GM21423 (cell line): ENCODE measurements around the gene RAPGEF2.
"Not testable (repeated sequence)": the region's sequence is repeated elsewhere in the genome, so short reads cannot be mapped to it uniquely, and the experiment has no call there.

ENCODE experiments used
- ATAC-seq: cut with Tn5 transposase; IDR thresholded peaks from one replicate; pipeline ENCODE4 v1.9.1; 2021; ENCODE audit warnings: mild to moderate bottlenecking, moderate library complexity; ENCODE audit not compliant: unreplicated experiment

RAPGEF2 gene

GRCh38 chr4:159102622-159103383 is at the start of gene RAPGEF2:
RAPGEF2 (plus strand) TSS chr4:159103079; CDS start chr4:159104163, 1,084 bp downstream.
- ATAC-seq, result peak; percentile 78

- ATAC-seq, result no peak
These were observed 47.0 kb upstream of the RAPGEF2 start for GRCh38 chr4:159055833-159056232.

- ATAC-seq, result no peak
These were observed 42.7 kb upstream of the RAPGEF2 start for GRCh38 chr4:159060161-159060560.

GRCh38 chr4:159062381-159062780 is 40.5 kb upstream of the RAPGEF2 start:
- ATAC-seq, result no peak

- ATAC-seq, result no peak
These were observed 37.2 kb upstream of the RAPGEF2 start for GRCh38 chr4:159065513-159066240.

- not testable (repeated sequence) for ATAC-seq
These were observed 34.7 kb upstream of the RAPGEF2 start for GRCh38 chr4:159068139-159068538.

- no peak for ATAC-seq
These were observed 33.0 kb upstream of the RAPGEF2 start for GRCh38 chr4:159069922-159070321.

- no peak for ATAC-seq
These were observed 32.1 kb upstream of the RAPGEF2 start for GRCh38 chr4:159070742-159071141.

- ATAC-seq, result no peak
These were observed 31.5 kb upstream of the RAPGEF2 start for GRCh38 chr4:159071178-159071968.

GRCh38 chr4:159071969-159072765 is 30.7 kb upstream of the RAPGEF2 start:
- ATAC-seq, result no peak

GRCh38 chr4:159075531-159075932 is 27.3 kb upstream of the RAPGEF2 start:
- ATAC-seq, result no peak

- ATAC-seq, result not testable (repeated sequence)
These were observed 25.9 kb upstream of the RAPGEF2 start for GRCh38 chr4:159077018-159077417.

- peak; percentile 95 for ATAC-seq
These were observed 25.0 kb upstream of the RAPGEF2 start for GRCh38 chr4:159077702-159078495.

- no peak for ATAC-seq
These were observed 23.8 kb upstream of the RAPGEF2 start for GRCh38 chr4:159079074-159079473.

GRCh38 chr4:159086606-159087005 is 16.3 kb upstream of the RAPGEF2 start:
- ATAC-seq, result no peak

- ATAC-seq, result no peak
These were observed 12.6 kb upstream of the RAPGEF2 start for GRCh38 chr4:159090255-159090654.

GRCh38 chr4:159094156-159094555 is 8.7 kb upstream of the RAPGEF2 start:
- ATAC-seq, result not testable (repeated sequence)

GRCh38 chr4:159096434-159096833 is 6.4 kb upstream of the RAPGEF2 start:
- ATAC-seq, result no peak

GRCh38 chr4:159097144-159097543 is 5.7 kb upstream of the RAPGEF2 start:
- ATAC-seq, result no peak

- ATAC-seq, result no peak
These were observed 5.1 kb upstream of the RAPGEF2 start for GRCh38 chr4:159097785-159098184.
